Breast epithelium (tissue), 3 donors: ENCODE results near the gene PROCR.
"Not testable (repeated sequence)": the region's sequence is repeated elsewhere in the genome, so short reads cannot be mapped to it uniquely, and the experiment has no call there.

Experiments used
- CTCF ChIP-seq, 3 donors: fragments of 450-650 bp; IDR thresholded peaks; one replicate each; pipeline ENCODE4 v1.5.1; 2016 to 2017; ENCODE audit warnings: antibody characterized with exemption in 3 of 3, mild to moderate bottlenecking in 3 of 3, moderate library complexity in 3 of 3
- POLR2A ChIP-seq: fragments of 450-650 bp; IDR thresholded peaks from one replicate; pipeline ENCODE4 v1.6.1; 2016; ENCODE audit warnings: antibody characterized with exemption, mild to moderate bottlenecking, moderate library complexity

- TF ChIP-seq CTCF (IDR thresholded peaks at IDR 0.05); POLR2A: not testable (repeated sequence)
These were observed 21.3 kb downstream of the PROCR start for GRCh38 chr20:35193031-35193791.
